Muscle layer of duodenum (tissue), 2 donors: ENCODE measurements around the gene NLGN4X.

Experiments used
- H3K27ac ChIP-seq: one replicate; pipeline ENCODE4 v1.7.0; 2013; ENCODE audit warnings: mild to moderate bottlenecking, low read length
- H3K27me3 ChIP-seq: one replicate; pipeline ENCODE4 v1.7.0; 2013; ENCODE audit warnings: low read depth, mild to moderate bottlenecking, control low read depth, low read length
- H3K36me3 ChIP-seq, 2 donors: one replicate each; pipeline ENCODE4 v1.7.0; 2013; ENCODE audit warnings: low read length in 2 of 2, control low read depth in 1 of 2, mild to moderate bottlenecking in 1 of 2; ENCODE audit not compliant: insufficient read depth in 2 of 2, control insufficient read depth in 1 of 2
- H3K4me1 ChIP-seq, 2 donors: one replicate each; pipeline ENCODE4 v1.7.0; 2013; ENCODE audit warnings: low read length in 2 of 2, mild to moderate bottlenecking in 2 of 2, control low read depth in 1 of 2, moderate library complexity in 1 of 2; ENCODE audit not compliant: insufficient read depth in 2 of 2, control insufficient read depth in 1 of 2
- H3K4me3 ChIP-seq, 2 donors: one replicate each; pipeline ENCODE4 v1.7.0; 2013; ENCODE audit warnings: low read length in 2 of 2, low read depth in 1 of 2, mild to moderate bottlenecking in 1 of 2
- H3K9me3 ChIP-seq, 2 donors: one replicate each; pipeline ENCODE4 v1.7.0; 2013; ENCODE audit warnings: low read length in 2 of 2, control low read depth in 1 of 2, mild to moderate bottlenecking in 1 of 2; ENCODE audit not compliant: control insufficient read depth in 1 of 2
- donor health status: healthy.

NLGN4X gene

DNA sequence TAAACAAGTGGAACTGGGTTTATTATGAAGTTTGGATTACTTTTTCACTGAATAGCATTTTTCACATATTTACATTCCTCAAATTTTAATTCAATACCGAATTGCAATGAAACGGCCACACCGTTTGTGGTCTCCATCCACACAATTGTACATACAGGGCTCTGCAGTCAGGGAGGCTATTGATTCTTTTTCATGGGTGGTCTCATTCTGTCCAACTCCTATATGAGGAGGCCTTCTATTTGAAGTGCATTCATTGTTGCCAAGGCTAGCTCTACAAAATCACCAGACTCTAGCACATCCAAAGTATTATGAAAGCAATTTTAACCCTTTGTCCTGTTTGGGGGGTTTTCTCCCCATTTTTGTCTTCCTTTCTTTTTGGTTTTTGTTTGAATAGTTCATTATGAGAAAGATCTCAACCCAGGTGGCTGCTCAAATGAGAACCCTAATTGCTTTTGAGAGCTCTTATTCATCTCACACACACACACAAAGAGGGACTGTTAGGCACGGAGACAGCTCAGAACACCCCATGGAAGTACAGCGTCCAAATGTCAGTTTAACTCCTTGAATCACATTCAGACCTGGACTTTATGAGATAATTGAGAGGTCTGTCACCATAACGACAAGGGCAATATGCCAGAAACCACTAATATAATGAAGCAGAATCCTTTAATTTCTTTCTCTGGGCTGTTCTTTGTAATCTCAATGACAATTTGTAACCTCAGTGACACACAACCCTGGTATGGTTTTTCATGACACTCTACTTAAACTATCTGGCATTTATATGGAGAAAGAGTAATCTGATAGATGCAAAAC lies 79.4 kb downstream of the NLGN4X start:
- Histone ChIP-seq H3K4me1 (no peaks in the 10 kb centered on the region), H3K27me3 (no peaks in the 10 kb centered on the region), H3K36me3 (no peaks in the 10 kb centered on the region), H3K27ac (no peak overlapping the region), H3K9me3 (no peaks in the 10 kb centered on the region), H3K4me3 (no peak overlapping the region)

DNA sequence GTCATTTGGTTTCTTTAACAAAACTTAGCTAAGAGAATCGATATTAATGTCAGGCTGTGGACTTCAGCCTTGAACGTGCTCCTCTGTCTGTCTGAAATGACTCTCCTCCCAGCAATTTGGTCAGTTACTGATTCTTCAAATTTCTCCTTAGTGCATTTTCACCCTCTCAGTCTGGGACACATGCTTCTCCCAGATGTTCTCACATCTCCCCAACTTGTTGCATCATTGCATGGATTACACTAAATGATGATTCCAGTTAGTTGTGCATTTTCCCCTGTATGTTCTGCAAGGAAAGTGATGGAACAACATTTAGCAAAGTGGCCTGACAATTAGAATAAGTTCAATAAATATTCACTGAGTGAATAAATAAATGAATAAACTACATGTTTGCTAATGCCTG lies 94.4 kb downstream of the NLGN4X start:
- H3K4me1 ChIP-seq: no peaks in the 10 kb centered on the region
- no peak overlapping the region for H3K27ac ChIP-seq
- no peaks in the 10 kb centered on the region for H3K36me3 ChIP-seq
- no peak overlapping the region for H3K4me3 ChIP-seq
- no peaks in the 10 kb centered on the region for H3K27me3 ChIP-seq
- H3K9me3 ChIP-seq: no peaks in the 10 kb centered on the region

DNA sequence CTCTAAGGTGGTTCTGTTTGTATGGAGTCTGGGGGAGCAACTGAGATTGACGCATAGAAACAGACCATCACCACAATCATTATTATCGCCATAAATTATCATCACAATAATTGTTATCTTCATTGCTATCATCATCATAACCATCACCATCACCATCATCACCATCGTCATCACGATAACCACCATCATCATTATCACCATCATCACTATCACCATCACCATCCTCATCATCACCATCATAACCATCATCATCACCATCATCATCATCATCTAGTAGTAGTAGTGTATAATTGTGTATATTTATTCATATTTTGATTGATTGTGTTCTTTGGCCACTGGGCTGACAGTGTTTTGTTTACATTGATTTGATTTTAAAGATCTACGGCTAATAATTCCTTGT lies 95.7 kb downstream of the NLGN4X start:
- Histone ChIP-seq H3K27ac (no peak overlapping the region), H3K27me3 (no peaks in the 10 kb centered on the region), H3K4me3 (no peak overlapping the region), H3K9me3 (no peaks in the 10 kb centered on the region), H3K36me3 (no peaks in the 10 kb centered on the region), H3K4me1 (no peaks in the 10 kb centered on the region)

GRCh38 chrX:6131287-6131686 lies 97.4 kb downstream of the NLGN4X start:
- Histone ChIP-seq H3K9me3 (no peaks in the 10 kb centered on the region), H3K27ac (no peak overlapping the region), H3K36me3 (no peaks in the 10 kb centered on the region), H3K4me3 (no peak overlapping the region), H3K27me3 (no peaks in the 10 kb centered on the region), H3K4me1 (no peaks in the 10 kb centered on the region)

DNA sequence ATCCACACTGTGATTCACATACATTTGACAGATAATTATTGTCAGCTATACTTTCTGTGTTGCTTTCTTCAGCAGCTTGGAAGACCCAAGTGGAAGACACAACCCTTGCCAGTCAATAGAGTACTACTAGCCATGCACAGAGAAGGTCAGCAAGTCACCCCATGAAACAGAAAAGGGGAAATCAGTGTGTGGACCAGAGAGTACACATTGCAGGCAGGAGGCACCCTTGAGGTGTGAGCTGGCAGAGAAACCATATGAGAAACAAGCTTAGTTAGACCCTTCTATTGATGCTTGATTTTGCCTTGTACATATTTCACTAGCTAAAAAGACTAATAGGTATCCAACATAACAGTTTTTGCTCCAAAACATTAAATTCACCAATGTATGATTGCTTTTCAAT lies 99.5 kb downstream of the NLGN4X start:
- Histone ChIP-seq H3K9me3 (no peaks in the 10 kb centered on the region), H3K4me3 (no peak overlapping the region), H3K4me1 (no peaks in the 10 kb centered on the region), H3K36me3 (no peaks in the 10 kb centered on the region), H3K27ac (no peak overlapping the region), H3K27me3 (no peaks in the 10 kb centered on the region)

- Histone ChIP-seq H3K4me1 (no peaks in the 10 kb centered on the region), H3K27ac (no peak overlapping the region), H3K27me3 (no peaks in the 10 kb centered on the region), H3K36me3 (no peaks in the 10 kb centered on the region), H3K9me3 (no peaks in the 10 kb centered on the region), H3K4me3 (no peak overlapping the region)
Measured at GRCh38 chrX:6120329-6120728, 108.3 kb downstream of the NLGN4X start.

DNA sequence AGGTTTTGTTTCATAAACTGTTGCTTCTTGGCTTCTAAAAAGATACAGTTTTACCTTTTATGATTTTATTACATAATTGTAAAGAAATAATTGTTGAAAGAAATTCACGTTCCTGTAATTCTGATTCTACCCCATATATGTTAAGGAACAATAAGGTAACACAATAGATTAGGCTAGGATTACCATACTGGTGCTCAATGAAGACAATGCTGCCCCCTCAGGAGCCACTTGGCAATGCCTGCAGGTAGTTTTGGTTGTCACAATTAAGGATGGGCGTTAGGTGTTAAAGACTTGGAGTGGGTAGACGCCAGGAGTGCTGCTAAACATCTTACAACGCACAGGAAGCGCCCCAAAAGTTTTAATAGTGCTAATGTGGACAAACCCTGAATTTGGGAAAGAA lies 133.2 kb downstream of the NLGN4X start:
- Histone ChIP-seq H3K9me3 (no peaks in the 10 kb centered on the region), H3K27me3 (no peaks in the 10 kb centered on the region), H3K4me3 (no peak overlapping the region), H3K4me1 (peaks cover 0 to 4% of the 10 kb centered on the region in 2 donors), H3K36me3 (no peaks in the 10 kb centered on the region), H3K27ac (no peak overlapping the region)

GRCh38 chrX:6074532-6074931 lies 154.1 kb downstream of the NLGN4X start:
- no peaks in the 10 kb centered on the region for H3K27me3 ChIP-seq
- H3K36me3 ChIP-seq: no peaks in the 10 kb centered on the region
- no peaks in the 10 kb centered on the region for H3K9me3 ChIP-seq
- H3K4me3 ChIP-seq: no peak overlapping the region
- no peaks in the 10 kb centered on the region for H3K4me1 ChIP-seq
- H3K27ac ChIP-seq: no peak overlapping the region

- Histone ChIP-seq H3K27ac (no peak overlapping the region), H3K9me3 (no peaks in the 10 kb centered on the region), H3K4me3 (no peak overlapping the region), H3K4me1 (no peaks in the 10 kb centered on the region), H3K27me3 (no peaks in the 10 kb centered on the region), H3K36me3 (no peaks in the 10 kb centered on the region)
Measured at GRCh38 chrX:6071731-6072130, 156.9 kb downstream of the NLGN4X start.

GRCh38 chrX:6067600-6067999 lies 161.1 kb downstream of the NLGN4X start:
- no peaks in the 10 kb centered on the region for H3K27me3 ChIP-seq
- H3K9me3 ChIP-seq: no peaks in the 10 kb centered on the region
- H3K4me1 ChIP-seq: no peaks in the 10 kb centered on the region
- no peak overlapping the region for H3K4me3 ChIP-seq
- no peaks in the 10 kb centered on the region for H3K36me3 ChIP-seq
- no peak overlapping the region for H3K27ac ChIP-seq

- Histone ChIP-seq H3K4me1 (no peaks in the 10 kb centered on the region), H3K27ac (no peak overlapping the region), H3K4me3 (no peak overlapping the region), H3K27me3 (no peaks in the 10 kb centered on the region), H3K36me3 (no peaks in the 10 kb centered on the region), H3K9me3 (no peaks in the 10 kb centered on the region)
Measured at GRCh38 chrX:6053141-6053540, 175.5 kb downstream of the NLGN4X start.

- no peak overlapping the region for H3K27ac ChIP-seq
- H3K4me3 ChIP-seq: no peak overlapping the region
- H3K36me3 ChIP-seq: no peaks in the 10 kb centered on the region
- no peaks in the 10 kb centered on the region for H3K27me3 ChIP-seq
- H3K9me3 ChIP-seq: no peaks in the 10 kb centered on the region
- H3K4me1 ChIP-seq: no peaks in the 10 kb centered on the region
Measured at GRCh38 chrX:6052111-6052745, 176.4 kb downstream of the NLGN4X start.
